Upper lobe of left lung (tissue), 4 donors: ENCODE measurements around the gene CHAC1.

Experiments used
- EP300 ChIP-seq, 4 donors: sonication (generic); formaldehyde crosslinking; IDR thresholded peaks; one replicate each; pipeline ENCODE4 v1.5.1; 2017; ENCODE audit warnings: antibody characterized with exemption in 4 of 4, control low read depth in 2 of 4
- POLR2AphosphoS5 ChIP-seq, 2 donors: sonication (generic); formaldehyde crosslinking; IDR thresholded peaks; one replicate each; pipeline ENCODE4 v1.5.1; 2017; ENCODE audit warnings: antibody characterized with exemption in 2 of 2
- TF ChIP-seq, protein P1 (sequence below), 6 experiments: fragments of 450-650 bp in 4 of 6; fragments of 200-600 bp in 2 of 6; sonication (generic) in 2 of 6; IDR thresholded peaks; one replicate each; pipeline ENCODE4 v1.5.1; 2016 to 2019; ENCODE audit warnings: antibody characterized with exemption in 6 of 6

- TF ChIP-seq, protein P1, sequence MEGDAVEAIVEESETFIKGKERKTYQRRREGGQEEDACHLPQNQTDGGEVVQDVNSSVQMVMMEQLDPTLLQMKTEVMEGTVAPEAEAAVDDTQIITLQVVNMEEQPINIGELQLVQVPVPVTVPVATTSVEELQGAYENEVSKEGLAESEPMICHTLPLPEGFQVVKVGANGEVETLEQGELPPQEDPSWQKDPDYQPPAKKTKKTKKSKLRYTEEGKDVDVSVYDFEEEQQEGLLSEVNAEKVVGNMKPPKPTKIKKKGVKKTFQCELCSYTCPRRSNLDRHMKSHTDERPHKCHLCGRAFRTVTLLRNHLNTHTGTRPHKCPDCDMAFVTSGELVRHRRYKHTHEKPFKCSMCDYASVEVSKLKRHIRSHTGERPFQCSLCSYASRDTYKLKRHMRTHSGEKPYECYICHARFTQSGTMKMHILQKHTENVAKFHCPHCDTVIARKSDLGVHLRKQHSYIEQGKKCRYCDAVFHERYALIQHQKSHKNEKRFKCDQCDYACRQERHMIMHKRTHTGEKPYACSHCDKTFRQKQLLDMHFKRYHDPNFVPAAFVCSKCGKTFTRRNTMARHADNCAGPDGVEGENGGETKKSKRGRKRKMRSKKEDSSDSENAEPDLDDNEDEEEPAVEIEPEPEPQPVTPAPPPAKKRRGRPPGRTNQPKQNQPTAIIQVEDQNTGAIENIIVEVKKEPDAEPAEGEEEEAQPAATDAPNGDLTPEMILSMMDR (IDR thresholded peaks at IDR 0.05), result no peak
- no peak for TF ChIP-seq EP300 (IDR thresholded peaks at IDR 0.05)
- TF ChIP-seq POLR2AphosphoS5 (IDR thresholded peaks at IDR 0.05), result no peak
These were observed 4.4 kb upstream of the CHAC1 start for GRCh38 chr15:40948706-40949473.
